Left forelimb (tissue), 1 donor: Measurements from ENCODE around the gene TSPEAR.

Experiments used
- DNase-seq: peaks from one replicate; pipeline ENCODE4 v3.0.0-alpha.2; 2018; ENCODE audit warnings: low spot score

The TSPEAR gene

DNA sequence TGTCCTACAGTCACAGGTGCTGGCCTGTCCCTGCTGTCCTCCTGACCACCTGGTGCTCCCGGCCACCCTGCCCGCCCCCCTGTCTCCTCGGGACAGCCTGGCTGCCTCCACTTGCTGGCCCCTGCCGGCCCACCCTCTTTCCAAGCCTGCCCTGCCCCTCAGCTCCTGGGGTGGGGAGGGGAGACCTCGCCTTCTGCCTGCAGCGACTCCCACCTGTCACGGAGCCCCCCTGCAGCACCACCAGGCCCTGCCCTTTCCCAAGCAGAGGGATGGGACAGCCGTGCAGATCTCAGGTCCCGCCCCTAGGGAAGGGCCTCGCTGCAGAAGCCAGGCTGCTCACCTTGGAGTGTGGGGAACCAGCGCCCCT lies 248.6 kb downstream of the TSPEAR start:
- DNase-seq = no peak

GRCh38 chr21:44462086-44462833 lies 249.1 kb downstream of the TSPEAR start:
- no peak for DNase-seq

GRCh38 chr21:44461464-44462001 lies 249.8 kb downstream of the TSPEAR start:
- no peak for DNase-seq

- DNase-seq = no peak
Measured at GRCh38 chr21:44461005-44461404, 250.4 kb downstream of the TSPEAR start.

DNA sequence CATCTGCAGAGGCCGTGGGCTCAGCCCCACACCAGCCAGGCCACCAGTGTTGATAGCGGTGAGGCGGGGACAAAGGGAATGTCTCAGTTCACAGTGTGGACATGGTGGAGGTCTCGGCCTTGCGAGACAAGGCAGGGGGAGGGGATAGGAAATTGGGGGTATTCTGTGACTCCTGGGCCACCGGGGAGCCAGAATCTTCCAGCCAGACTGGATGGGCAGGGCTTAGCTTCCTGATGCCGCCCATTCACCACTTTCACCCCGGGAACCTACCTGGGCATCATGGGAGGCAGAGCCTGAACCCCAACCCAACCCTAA lies 251.0 kb downstream of the TSPEAR start:
- no peak for DNase-seq

GRCh38 chr21:44459712-44460440 lies 251.5 kb downstream of the TSPEAR start:
- no peak for DNase-seq

- no peak for DNase-seq
Measured at GRCh38 chr21:44458971-44459711, 252.2 kb downstream of the TSPEAR start.

GRCh38 chr21:44456915-44457736 lies 254.2 kb downstream of the TSPEAR start:
- no peak for DNase-seq

DNA sequence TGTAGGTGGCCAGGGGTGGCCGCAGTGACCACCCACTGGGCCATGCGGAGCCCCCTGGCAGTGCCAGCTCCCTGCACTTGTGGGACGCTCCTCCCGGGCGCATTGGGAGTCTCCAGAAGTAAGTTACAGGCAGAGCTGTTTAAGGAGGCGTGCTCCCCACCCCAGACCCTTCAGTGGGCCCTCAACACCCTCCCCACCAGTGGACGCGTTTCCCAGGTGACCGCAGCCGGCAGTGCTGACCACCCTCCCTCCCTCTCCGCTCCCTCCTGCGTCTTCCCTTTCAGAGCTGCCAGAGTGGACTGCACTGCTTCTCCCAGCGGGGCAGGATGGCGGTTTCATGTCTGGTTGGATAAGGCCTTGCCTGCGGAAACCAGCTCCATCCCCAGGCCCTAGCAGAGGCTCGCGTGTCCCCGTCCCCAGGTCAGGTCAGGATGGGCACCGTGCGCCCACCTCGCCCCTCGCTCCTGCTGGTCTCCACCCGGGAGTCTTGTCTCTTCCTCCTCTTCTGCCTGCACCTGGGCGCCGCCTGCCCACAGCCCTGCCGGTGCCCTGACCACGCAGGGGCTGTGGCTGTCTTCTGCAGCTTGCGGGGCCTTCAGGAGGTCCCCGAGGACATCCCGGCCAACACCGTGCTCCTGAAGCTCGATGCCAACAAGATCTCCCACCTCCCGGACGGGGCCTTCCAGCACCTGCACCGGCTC lies 255.0 kb downstream of the TSPEAR start:
- no peak for DNase-seq

- DNase-seq = no peak
Measured at GRCh38 chr21:44455524-44456213, 255.7 kb downstream of the TSPEAR start.

GRCh38 chr21:44454747-44455523 lies 256.4 kb downstream of the TSPEAR start, which contains the start of gene LRRC3:
LRRC3 (plus strand) TSS chr21:44455510; CDS start chr21:44456645, 1,135 bp downstream.
- DNase-seq = peak; percentile 83

GRCh38 chr21:44454058-44454457 lies 257.3 kb downstream of the TSPEAR start:
- DNase-seq = no peak

DNA sequence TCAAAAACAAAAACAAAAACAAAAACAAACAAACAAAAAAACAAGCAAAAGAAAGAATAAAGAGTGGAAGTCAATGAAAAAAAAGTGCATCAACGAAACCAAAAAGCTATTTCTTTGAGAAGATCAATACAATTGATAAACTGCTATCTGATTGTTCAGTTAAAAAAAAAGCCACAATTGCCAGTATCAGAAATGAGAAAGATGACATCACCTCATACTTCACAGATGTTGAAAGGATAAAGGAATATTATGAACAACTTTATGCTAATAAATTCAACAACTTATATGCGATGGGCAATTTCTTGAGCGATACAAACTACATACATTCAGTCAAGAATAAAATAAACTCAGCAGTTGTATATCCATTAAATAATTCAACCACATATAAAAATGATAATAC lies 258.3 kb downstream of the TSPEAR start:
- no peak for DNase-seq

- peak; percentile 46 for DNase-seq
Measured at GRCh38 chr21:44450999-44451398, 260.4 kb downstream of the TSPEAR start.

- DNase-seq = peak; percentile 40
Measured at GRCh38 chr21:44450402-44450801, 261.0 kb downstream of the TSPEAR start.

DNA sequence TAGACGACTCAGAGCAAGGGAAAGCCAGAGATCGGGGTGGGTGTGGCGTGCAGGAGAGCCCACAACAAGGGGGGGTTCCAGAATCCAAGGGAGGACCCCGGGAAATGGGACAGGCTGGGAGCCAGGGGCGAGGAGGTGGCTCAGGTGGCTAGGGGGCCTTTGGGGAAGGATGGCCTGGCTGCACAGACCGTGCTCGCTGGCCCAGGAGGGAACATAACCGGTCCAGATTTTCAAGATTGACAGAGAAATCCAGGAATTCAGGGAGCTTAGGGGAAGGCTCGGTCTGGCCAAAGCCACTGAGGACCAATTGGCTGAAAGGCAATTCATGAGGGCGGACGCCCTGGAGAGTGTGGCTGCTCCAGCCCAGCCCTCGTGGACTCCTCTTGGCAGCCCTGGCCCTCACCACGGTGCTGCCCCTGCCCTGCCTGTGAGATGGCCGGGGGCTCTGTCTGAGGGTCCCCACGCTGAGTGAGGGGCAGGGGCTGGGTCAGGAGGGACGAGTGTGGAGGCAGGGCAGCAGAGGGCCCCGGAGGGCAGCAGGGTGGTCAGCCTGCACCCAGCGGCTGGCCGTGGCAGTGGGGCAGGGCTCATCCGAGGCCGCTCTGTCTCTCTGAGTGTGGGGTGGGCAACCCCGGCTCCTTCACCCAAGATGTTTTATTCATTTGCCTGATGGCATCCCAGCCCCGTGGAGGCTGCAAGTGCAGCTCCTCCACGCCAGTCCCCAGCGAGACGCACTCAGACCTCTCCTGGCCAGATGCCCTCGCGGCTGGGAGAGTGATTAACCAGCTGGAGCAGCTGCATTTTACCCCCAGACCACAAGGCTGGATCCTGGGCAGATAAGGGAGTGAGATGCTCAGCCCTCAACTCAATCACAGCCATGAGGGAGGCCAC lies 261.7 kb downstream of the TSPEAR start:
- peak; percentile 62 for DNase-seq

GRCh38 chr21:44448651-44449131 lies 262.7 kb downstream of the TSPEAR start:
- DNase-seq = peak; percentile 37
